HG02973 (cell line): ENCODE results near the gene SIRT3.
"Not testable (repeated sequence)": the region's sequence is repeated elsewhere in the genome, so short reads cannot be mapped to it uniquely, and the experiment has no call there.

ENCODE experiments used
- ATAC-seq: cut with Tn5 transposase; IDR thresholded peaks from one replicate; pipeline ENCODE4 v1.9.1; 2021; ENCODE audit warnings: moderate library complexity; ENCODE audit not compliant: unreplicated experiment

Gene SIRT3

GRCh38 chr11:180242-180641 is 55.9 kb downstream of the SIRT3 start:
- not testable (repeated sequence) for ATAC-seq
